Prostate gland (tissue), 2 donors: ENCODE results near the gene ABCA1. TPM values are rescaled to one million over a fixed set of nuclear protein-coding genes. Genes with fewer than 3 reads are reported as not detected.

Source experiments
- DNase-seq: peaks from one replicate; pipeline ENCODE4 v3.0.0-alpha.2; 2019; ENCODE audit warnings: low spot score
- H3K27ac ChIP-seq, 2 donors: fragments of 200-600 bp; sonication (generic); 2 replicates each; pipeline ENCODE4 v1.5.1; 2017 to 2019
- H3K27me3 ChIP-seq: fragments of 200-600 bp; sonication (generic); replicated peaks from 2 replicates; pipeline ENCODE4 v1.5.1; 2019; ENCODE audit not compliant: insufficient read depth
- H3K36me3 ChIP-seq, 2 donors: fragments of 200-600 bp; sonication (generic); 1 replicate in 1 of 2; 2 replicates in 1 of 2; pipeline versions ENCODE4 v1.5.1 to v1.8.1; 2017 to 2019
- H3K4me1 ChIP-seq: fragments of 200-600 bp; sonication (generic); replicated peaks from 2 replicates; pipeline ENCODE4 v1.5.1; 2019
- H3K4me3 ChIP-seq, 2 donors: fragments of 200-600 bp; sonication (generic); 2 replicates each; pipeline ENCODE4 v1.5.1; 2017 to 2019
- H3K9me3 ChIP-seq: fragments of 200-600 bp; sonication (generic); 2 replicates; pipeline ENCODE4 v1.5.1; 2017
- CTCF ChIP-seq, 4 experiments: fragments of 200-600 bp in 2 of 4; fragments of 450-650 bp in 2 of 4; sonication (generic) in 2 of 4; IDR thresholded peaks; 1 replicate in 3 of 4; 2 replicates in 1 of 4; pipeline ENCODE4 v1.5.1; 2016 to 2019; ENCODE audit warnings: antibody characterized with exemption in 4 of 4, mild to moderate bottlenecking in 2 of 4, moderate library complexity in 2 of 4
- POLR2A ChIP-seq: fragments of 450-650 bp; IDR thresholded peaks from one replicate; pipeline ENCODE4 v1.6.1; 2016; ENCODE audit warnings: antibody characterized with exemption, mild to moderate bottlenecking
- POLR2AphosphoS5 ChIP-seq: sonication (generic); formaldehyde crosslinking; IDR thresholded peaks from one replicate; pipeline ENCODE4 v1.6.1; 2017; ENCODE audit warnings: antibody characterized with exemption
- WGBS: methylation state at CpG from one replicate; pipeline ENCODE4 v1.1.5; 2018; 5-methylcytosine and 5-hydroxymethylcytosine counted together
- intact Hi-C: fragments of 100-400 bp; cut with DNase I; formaldehyde crosslinking; loops from one replicate; pipeline ENCODE4 v1.14.2; 2022
- total RNA-seq, 2 donors: library from RNA; depleted of rRNA; stranded (reverse); fragments of >200 nt; gene quantifications; one replicate each; pipeline ENCODE4 v1.1.0, GENCODE V29; 2016

Gene ABCA1
- total RNA-seq, 2 donors from 2014 or later = 11.0 to 63.7 TPM

- peaks cover 0 to 34% of the 10 kb centered on the region in 2 donors for H3K36me3 ChIP-seq
- WGBS = 85% methylated on average over 7 of the region's 7 CpGs
- no peaks in the 10 kb centered on the region for H3K27me3 ChIP-seq
- no peak overlapping the region for H3K4me3 ChIP-seq
- no peak for DNase-seq
- TF ChIP-seq POLR2AphosphoS5 = no peak
- no peak for TF ChIP-seq POLR2A
- TF ChIP-seq CTCF (IDR thresholded peaks at IDR 0.05) = no peak
- intact Hi-C loops = no loop called here
- no peaks in the 10 kb centered on the region for H3K4me1 ChIP-seq
- H3K9me3 ChIP-seq = no peaks in the 10 kb centered on the region
- H3K27ac ChIP-seq = no peak overlapping the region
Measured at GRCh38 chr9:104817437-104817836, 110.5 kb downstream of the ABCA1 start.

GRCh38 chr9:104815851-104816565 lies 111.9 kb downstream of the ABCA1 start:
- intact Hi-C loops = no loop called here
- 98% methylated on average over 7 of the region's 7 CpGs for WGBS
- H3K36me3 ChIP-seq = peaks cover 0 to 26% of the 10 kb centered on the region in 2 donors

GRCh38 chr9:104810421-104811339 lies 117.3 kb downstream of the ABCA1 start:
- Histone ChIP-seq H3K36me3 (peaks cover 0 to 15% of the 10 kb centered on the region in 2 donors), H3K9me3 (no peaks in the 10 kb centered on the region), H3K4me1 (no peaks in the 10 kb centered on the region), H3K4me3 (no peak overlapping the region), H3K27me3 (no peaks in the 10 kb centered on the region), H3K27ac (peak overlapping the region in 1 of 2 donors; percentile 9)
- peak; percentile 6 for DNase-seq
- intact Hi-C loops = no loop called here
- no peak for TF ChIP-seq POLR2A
- TF ChIP-seq POLR2AphosphoS5 = no peak
- no peak for TF ChIP-seq CTCF (IDR thresholded peaks at IDR 0.05)
- WGBS = 29% methylated on average over 12 of the region's 12 CpGs

More at GRCh38 chr9:104815851-104816565, 111.9 kb downstream of the ABCA1 start:
- TF ChIP-seq POLR2AphosphoS5 (no peak), CTCF (IDR thresholded peaks at IDR 0.05) (no peak), POLR2A (no peak)
- Histone ChIP-seq H3K27ac (no peak overlapping the region), H3K4me3 (no peak overlapping the region), H3K4me1 (no peaks in the 10 kb centered on the region), H3K27me3 (no peaks in the 10 kb centered on the region), H3K9me3 (no peaks in the 10 kb centered on the region)
- DNase-seq = no peak

- Histone ChIP-seq H3K36me3 (no peaks in the 10 kb centered on the region), H3K9me3 (no peaks in the 10 kb centered on the region), H3K4me1 (no peaks in the 10 kb centered on the region), H3K4me3 (no peak overlapping the region), H3K27me3 (no peaks in the 10 kb centered on the region), H3K27ac (no peak overlapping the region)
- intact Hi-C loops = loop anchor here (10.0 kb wide), 1 partner anchor 607 kb away; no protein-coding TSS in a partner anchor
- TF ChIP-seq POLR2AphosphoS5 (no peak), CTCF (IDR thresholded peaks at IDR 0.05) (no peak), POLR2A (no peak)
- DNase-seq = no peak
- 54% methylated on average over 3 of the region's 3 CpGs for WGBS
Measured at GRCh38 chr9:104808035-104808614, 119.8 kb downstream of the ABCA1 start.
